Stimulated activated CD8-positive, alpha-beta memory T cell treated with anti-CD3 and anti-CD28 coated beads, Interleukin-12 subunit alpha, Interleukin-12 subunit beta, amount 100 ng/mL, for 4 hours (primary cell): ENCODE results near the gene SSC5D.
"Not testable (repeated sequence)": the region's sequence is repeated elsewhere in the genome, so short reads cannot be mapped to it uniquely, and the experiment has no call there.

Source experiments
- DNase-seq: peaks from one replicate; pipeline ENCODE4 v3.0.0-alpha.2; 2020; ENCODE audit warnings: low read depth

The SSC5D gene

GRCh38 chr19:55487924-55488687 lies at the start of gene SSC5D:
TSS of gene SSC5D (plus strand) at chr19:55488436. CDS start at chr19:55488590, 154 bp downstream.
- no peak for DNase-seq

- no peak for DNase-seq
These were observed 49.2 kb upstream of the SSC5D start for GRCh38 chr19:55439052-55439451.

GRCh38 chr19:55440411-55441105 lies 47.7 kb upstream of the SSC5D start:
- no peak for DNase-seq

GRCh38 chr19:55441319-55441691 lies 46.9 kb upstream of the SSC5D start:
- DNase-seq = no peak

- DNase-seq = no peak
These were observed 46.4 kb upstream of the SSC5D start for GRCh38 chr19:55441692-55442321.

GRCh38 chr19:55442372-55442961 lies 45.8 kb upstream of the SSC5D start:
- DNase-seq = no peak

- no peak for DNase-seq
These were observed 45.0 kb upstream of the SSC5D start, which contains the start of gene SHISA7 for GRCh38 chr19:55443045-55443823. TSS of gene SHISA7 (minus strand) at chr19:55443300. CDS start at chr19:55442863, 437 bp downstream.

- DNase-seq = no peak
These were observed 44.3 kb upstream of the SSC5D start for GRCh38 chr19:55443824-55444480.

GRCh38 chr19:55444646-55445045 lies 43.6 kb upstream of the SSC5D start:
- DNase-seq = no peak

- no peak for DNase-seq
These were observed 42.2 kb upstream of the SSC5D start for GRCh38 chr19:55446060-55446459.

GRCh38 chr19:55447421-55448174 lies 40.6 kb upstream of the SSC5D start:
- no peak for DNase-seq

GRCh38 chr19:55448175-55448490 lies 40.1 kb upstream of the SSC5D start:
- DNase-seq = not testable (repeated sequence)

- no peak for DNase-seq
These were observed 38.8 kb upstream of the SSC5D start for GRCh38 chr19:55449469-55449868.

- no peak for DNase-seq
These were observed 36.9 kb upstream of the SSC5D start for GRCh38 chr19:55451163-55451964.

GRCh38 chr19:55451965-55452748 lies 36.1 kb upstream of the SSC5D start:
- no peak for DNase-seq

GRCh38 chr19:55452749-55453346 lies 35.4 kb upstream of the SSC5D start:
- DNase-seq = no peak

GRCh38 chr19:55453511-55454260 lies 34.5 kb upstream of the SSC5D start:
- DNase-seq = no peak

GRCh38 chr19:55454787-55455243 lies 33.4 kb upstream of the SSC5D start:
- DNase-seq = no peak
